K562 (cell line): ENCODE results near the gene SIGLEC7. TPM values are rescaled to one million over a fixed set of nuclear protein-coding genes. Genes with fewer than 3 reads are reported as not detected.
A peak's percentile ranks its signal among the peaks of the same experiment; 100 is the strongest.

Experiments used
- CAMTA2 ChIP-seq: fragments of 250-450 bp; sonication (Bioruptor Pico); conservative IDR thresholded peaks from 2 replicates; pipeline ENCODE4 v1.5.1; 2022
- ELF4 ChIP-seq: fragments of 450-650 bp; formaldehyde crosslinking; IDR thresholded peaks from 2 replicates; pipeline ENCODE4 v1.4.0; 2022; ENCODE audit warnings: missing genetic modification characterization
- MEF2D ChIP-seq: conservative IDR thresholded peaks from 2 replicates; pipeline ENCODE4 v1.6.1; 2016; ENCODE audit warnings: low read depth, missing genetic modification characterization, missing compliant biosample characterization
- SUPT5H ChIP-seq: fragments of 450-650 bp; IDR thresholded peaks from 2 replicates; pipeline ENCODE4 v1.6.1; 2016
- ZKSCAN8 ChIP-seq: fragments of 200-800 bp; sonication (Bioruptor generic); IDR thresholded peaks from 2 replicates; pipeline ENCODE4 v1.6.1; 2016; ENCODE audit warnings: missing genetic modification characterization, missing compliant biosample characterization
- ZNF175 ChIP-seq: fragments of 200-800 bp; sonication (Bioruptor generic); IDR thresholded peaks from 2 replicates; pipeline ENCODE4 v1.6.1; 2016; ENCODE audit warnings: low read depth, mild to moderate bottlenecking, missing genetic modification characterization, missing compliant biosample characterization
- ZNF197 ChIP-seq: fragments of 200-800 bp; sonication (Bioruptor generic); IDR thresholded peaks from 2 replicates; pipeline ENCODE4 v1.6.1; 2016; ENCODE audit warnings: low read depth, missing genetic modification characterization, missing compliant biosample characterization
- ZNF253 ChIP-seq: fragments of 250-450 bp; sonication (Bioruptor Pico); conservative IDR thresholded peaks from 2 replicates; pipeline ENCODE4 v1.6.1; 2021; ENCODE audit warnings: mild to moderate bottlenecking
- polyA plus RNA-seq, 8 experiments: library from polyadenylated mRNA; depleted of rRNA in 4 of 8; stranded (reverse) in 5 of 8; unstranded in 3 of 8; fragments of >200 nt; fragmentation: Nextera tagmentation in 2 of 8; fragmentation: Illumina TruSeq in 1 of 8; extraction: Ambion mirVana in 2 of 8; extraction: Trizol in 1 of 8; gene quantifications; 2 replicates each; pipeline versions ENCODE4 v1.2.1 to v1.2.3, GENCODE V29; 2011 to 2014; ENCODE audit warnings: inconsistent platforms in 1 of 8, missing spikeins in 1 of 8
- total RNA-seq, 7 experiments: library from RNA; depleted of rRNA in 6 of 7; stranded (reverse); fragments of >200 nt in 6 of 7; fragmentation: Illumina TruSeq in 2 of 7; extraction: Trizol in 2 of 7; gene quantifications; 2 replicates each; pipeline versions ENCODE4 v1.2.1 to v1.2.3, GENCODE V29; 2011 to 2021; ENCODE audit warnings: low replicate concordance in 1 of 7
- TF ChIP-seq, protein P1 (sequence below): fragments of 450-650 bp; formaldehyde crosslinking; IDR thresholded peaks from 2 replicates; pipeline ENCODE4 v1.4.0; 2022; ENCODE audit warnings: missing genetic modification characterization
- TF ChIP-seq, protein P2 (sequence below): fragments of 450-650 bp; formaldehyde crosslinking; IDR thresholded peaks from 2 replicates; pipeline ENCODE4 v1.4.0; 2020; ENCODE audit warnings: mild to moderate bottlenecking, moderate library complexity
- TF ChIP-seq, protein P3 (sequence below), 2 experiments: fragments of 450-650 bp in 1 of 2; IDR thresholded peaks; 2 replicates each; pipeline ENCODE4 v1.6.1; 2011 to 2017; ENCODE audit warnings: low read depth in 2 of 2, antibody characterized with exemption in 1 of 2, borderline replicate concordance in 1 of 2, low read length in 1 of 2, mild to moderate bottlenecking in 1 of 2, mixed read lengths in 1 of 2; ENCODE audit not compliant: control insufficient read depth in 1 of 2
- TF ChIP-seq, protein P4 (sequence below): fragments of 450-650 bp; IDR thresholded peaks from 2 replicates; pipeline ENCODE4 v1.7.1; 2018; ENCODE audit warnings: mild to moderate bottlenecking, low read depth; ENCODE audit not compliant: partially characterized antibody
- TF ChIP-seq, protein P5 (sequence below): fragments of 250-450 bp; sonication (Bioruptor Pico); IDR thresholded peaks from 2 replicates; pipeline ENCODE4 v1.8.0; 2021; ENCODE audit warnings: moderate library complexity, mild to moderate bottlenecking, inconsistent platforms
- TF ChIP-seq, protein P6 (sequence below): fragments of 450-650 bp; formaldehyde crosslinking; IDR thresholded peaks from 2 replicates; pipeline ENCODE4 v1.4.0; 2022; ENCODE audit warnings: missing genetic modification characterization

The SIGLEC7 gene
- total and polyA plus RNA-seq, 9 of the 15 experiments (the other 6 are each of a cell fraction or from before 2014, with no cell fraction given) = 0.10 to 0.12 TPM; not detected in 7

DNA sequence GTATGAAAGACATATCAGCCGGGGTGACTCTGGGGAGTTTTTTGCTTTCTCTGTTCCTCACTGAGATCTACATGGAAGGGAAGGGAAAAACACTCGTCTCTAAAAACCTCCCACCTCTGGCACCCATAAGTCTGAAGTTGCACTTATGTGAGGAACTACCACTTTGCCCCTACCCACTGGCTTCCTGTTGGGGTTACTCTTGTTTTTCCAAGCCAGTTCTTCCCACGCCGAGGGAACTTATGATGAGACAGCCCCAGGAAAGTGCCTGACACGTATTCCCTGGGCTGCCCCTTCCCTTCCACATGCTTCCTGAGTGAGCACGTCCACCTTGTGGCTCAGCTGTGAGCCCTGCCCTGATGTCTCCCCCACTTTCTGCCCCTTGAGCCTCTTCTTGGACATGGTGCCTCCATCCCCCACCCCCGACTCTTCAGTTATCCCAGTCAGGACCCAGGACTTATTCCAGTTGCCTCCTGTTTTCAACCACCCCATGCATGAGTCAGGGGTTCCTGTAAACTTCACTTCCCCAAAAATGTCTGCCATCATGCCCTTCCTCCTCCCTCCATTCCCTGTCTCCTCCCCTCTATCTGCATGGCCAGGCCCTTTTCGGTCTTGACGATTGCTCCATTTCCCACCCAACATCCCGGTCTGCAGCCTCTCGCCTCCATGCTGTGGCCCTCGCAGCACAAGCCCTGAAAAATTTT is 5.1 kb upstream of the SIGLEC7 start (continued):
- peak; percentile 47 for TF ChIP-seq ELF4 (CRISPR knock-in tag)
- peak; percentile 26; the same call in 1 of the 2 replicates for TF ChIP-seq MEF2D (tag)
- TF ChIP-seq, protein P1, sequence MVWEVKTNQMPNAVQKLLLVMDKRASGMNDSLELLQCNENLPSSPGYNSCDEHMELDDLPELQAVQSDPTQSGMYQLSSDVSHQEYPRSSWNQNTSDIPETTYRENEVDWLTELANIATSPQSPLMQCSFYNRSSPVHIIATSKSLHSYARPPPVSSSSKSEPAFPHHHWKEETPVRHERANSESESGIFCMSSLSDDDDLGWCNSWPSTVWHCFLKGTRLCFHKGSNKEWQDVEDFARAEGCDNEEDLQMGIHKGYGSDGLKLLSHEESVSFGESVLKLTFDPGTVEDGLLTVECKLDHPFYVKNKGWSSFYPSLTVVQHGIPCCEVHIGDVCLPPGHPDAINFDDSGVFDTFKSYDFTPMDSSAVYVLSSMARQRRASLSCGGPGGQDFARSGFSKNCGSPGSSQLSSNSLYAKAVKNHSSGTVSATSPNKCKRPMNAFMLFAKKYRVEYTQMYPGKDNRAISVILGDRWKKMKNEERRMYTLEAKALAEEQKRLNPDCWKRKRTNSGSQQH (CRISPR knock-in tag) = peak; percentile 95; the same call in 1 of the 2 replicates
- TF ChIP-seq, protein P2, sequence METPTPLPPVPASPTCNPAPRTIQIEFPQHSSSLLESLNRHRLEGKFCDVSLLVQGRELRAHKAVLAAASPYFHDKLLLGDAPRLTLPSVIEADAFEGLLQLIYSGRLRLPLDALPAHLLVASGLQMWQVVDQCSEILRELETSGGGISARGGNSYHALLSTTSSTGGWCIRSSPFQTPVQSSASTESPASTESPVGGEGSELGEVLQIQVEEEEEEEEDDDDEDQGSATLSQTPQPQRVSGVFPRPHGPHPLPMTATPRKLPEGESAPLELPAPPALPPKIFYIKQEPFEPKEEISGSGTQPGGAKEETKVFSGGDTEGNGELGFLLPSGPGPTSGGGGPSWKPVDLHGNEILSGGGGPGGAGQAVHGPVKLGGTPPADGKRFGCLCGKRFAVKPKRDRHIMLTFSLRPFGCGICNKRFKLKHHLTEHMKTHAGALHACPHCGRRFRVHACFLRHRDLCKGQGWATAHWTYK (CRISPR knock-in tag) = peak; percentile 24; the same call in 1 of the 2 replicates
- peak; percentile 74 for TF ChIP-seq ZNF253 (CRISPR knock-in tag)
- TF ChIP-seq, protein P3, sequence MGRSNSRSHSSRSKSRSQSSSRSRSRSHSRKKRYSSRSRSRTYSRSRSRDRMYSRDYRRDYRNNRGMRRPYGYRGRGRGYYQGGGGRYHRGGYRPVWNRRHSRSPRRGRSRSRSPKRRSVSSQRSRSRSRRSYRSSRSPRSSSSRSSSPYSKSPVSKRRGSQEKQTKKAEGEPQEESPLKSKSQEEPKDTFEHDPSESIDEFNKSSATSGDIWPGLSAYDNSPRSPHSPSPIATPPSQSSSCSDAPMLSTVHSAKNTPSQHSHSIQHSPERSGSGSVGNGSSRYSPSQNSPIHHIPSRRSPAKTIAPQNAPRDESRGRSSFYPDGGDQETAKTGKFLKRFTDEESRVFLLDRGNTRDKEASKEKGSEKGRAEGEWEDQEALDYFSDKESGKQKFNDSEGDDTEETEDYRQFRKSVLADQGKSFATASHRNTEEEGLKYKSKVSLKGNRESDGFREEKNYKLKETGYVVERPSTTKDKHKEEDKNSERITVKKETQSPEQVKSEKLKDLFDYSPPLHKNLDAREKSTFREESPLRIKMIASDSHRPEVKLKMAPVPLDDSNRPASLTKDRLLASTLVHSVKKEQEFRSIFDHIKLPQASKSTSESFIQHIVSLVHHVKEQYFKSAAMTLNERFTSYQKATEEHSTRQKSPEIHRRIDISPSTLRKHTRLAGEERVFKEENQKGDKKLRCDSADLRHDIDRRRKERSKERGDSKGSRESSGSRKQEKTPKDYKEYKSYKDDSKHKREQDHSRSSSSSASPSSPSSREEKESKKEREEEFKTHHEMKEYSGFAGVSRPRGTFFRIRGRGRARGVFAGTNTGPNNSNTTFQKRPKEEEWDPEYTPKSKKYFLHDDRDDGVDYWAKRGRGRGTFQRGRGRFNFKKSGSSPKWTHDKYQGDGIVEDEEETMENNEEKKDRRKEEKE (IDR thresholded peaks at IDR 0.05; ENCODE audit: borderline replicate concordance in 1 of 2, control insufficient read depth in 1 of 2, low read depth in 2 of 2, low read length in 1 of 2) = peak in 1 of 2 experiments; percentile 71; a peak in 1 of 4 replicates
- TF ChIP-seq, protein P4, sequence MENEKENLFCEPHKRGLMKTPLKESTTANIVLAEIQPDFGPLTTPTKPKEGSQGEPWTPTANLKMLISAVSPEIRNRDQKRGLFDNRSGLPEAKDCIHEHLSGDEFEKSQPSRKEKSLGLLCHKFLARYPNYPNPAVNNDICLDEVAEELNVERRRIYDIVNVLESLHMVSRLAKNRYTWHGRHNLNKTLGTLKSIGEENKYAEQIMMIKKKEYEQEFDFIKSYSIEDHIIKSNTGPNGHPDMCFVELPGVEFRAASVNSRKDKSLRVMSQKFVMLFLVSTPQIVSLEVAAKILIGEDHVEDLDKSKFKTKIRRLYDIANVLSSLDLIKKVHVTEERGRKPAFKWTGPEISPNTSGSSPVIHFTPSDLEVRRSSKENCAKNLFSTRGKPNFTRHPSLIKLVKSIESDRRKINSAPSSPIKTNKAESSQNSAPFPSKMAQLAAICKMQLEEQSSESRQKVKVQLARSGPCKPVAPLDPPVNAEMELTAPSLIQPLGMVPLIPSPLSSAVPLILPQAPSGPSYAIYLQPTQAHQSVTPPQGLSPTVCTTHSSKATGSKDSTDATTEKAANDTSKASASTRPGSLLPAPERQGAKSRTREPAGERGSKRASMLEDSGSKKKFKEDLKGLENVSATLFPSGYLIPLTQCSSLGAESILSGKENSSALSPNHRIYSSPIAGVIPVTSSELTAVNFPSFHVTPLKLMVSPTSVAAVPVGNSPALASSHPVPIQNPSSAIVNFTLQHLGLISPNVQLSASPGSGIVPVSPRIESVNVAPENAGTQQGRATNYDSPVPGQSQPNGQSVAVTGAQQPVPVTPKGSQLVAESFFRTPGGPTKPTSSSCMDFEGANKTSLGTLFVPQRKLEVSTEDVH = no peak
- peak; percentile 55; the same call in 1 of the 2 replicates for TF ChIP-seq ZKSCAN8
- TF ChIP-seq, protein P5, sequence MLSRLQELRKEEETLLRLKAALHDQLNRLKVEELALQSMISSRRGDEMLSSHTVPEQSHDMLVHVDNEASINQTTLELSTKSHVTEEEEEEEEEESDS (CRISPR knock-in tag) = peak; percentile 61
- no peak for TF ChIP-seq CAMTA2
- TF ChIP-seq ZNF175 (CRISPR knock-in tag) = peak; percentile 61
- TF ChIP-seq, protein P6, sequence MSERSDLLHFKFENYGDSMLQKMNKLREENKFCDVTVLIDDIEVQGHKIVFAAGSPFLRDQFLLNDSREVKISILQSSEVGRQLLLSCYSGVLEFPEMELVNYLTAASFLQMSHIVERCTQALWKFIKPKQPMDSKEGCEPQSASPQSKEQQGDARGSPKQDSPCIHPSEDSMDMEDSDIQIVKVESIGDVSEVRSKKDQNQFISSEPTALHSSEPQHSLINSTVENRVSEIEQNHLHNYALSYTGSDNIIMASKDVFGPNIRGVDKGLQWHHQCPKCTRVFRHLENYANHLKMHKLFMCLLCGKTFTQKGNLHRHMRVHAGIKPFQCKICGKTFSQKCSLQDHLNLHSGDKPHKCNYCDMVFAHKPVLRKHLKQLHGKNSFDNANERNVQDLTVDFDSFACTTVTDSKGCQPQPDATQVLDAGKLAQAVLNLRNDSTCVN = no peak
- TF ChIP-seq SUPT5H = peak; percentile 58
- TF ChIP-seq ZNF197 (CRISPR knock-in tag) = 0 out of 2 replicates have a peak, but pooled peaks have one; percentile 44
